MCF 10A (cell line): ENCODE data around the gene CCDC136. TPM values are rescaled to one million over a fixed set of nuclear protein-coding genes. Genes with fewer than 3 reads are reported as not detected.

Experiments
- BruUV-seq: library from RNA; stranded (reverse); fragments of 400-500 nt; replicated peaks from 2 replicates; lab custom pipeline; 2021; lab: Mats Ljungman, UMichigan
- CTCF ChIA-PET: fragments of 300-600 bp; sonication (Branson Sonifier 250); formaldehyde crosslinking; extraction: SDS; loops from one replicate; lab custom pipeline; 2021; ENCODE audit warnings: antibody characterized with exemption, inconsistent platforms; lab: Yijun Ruan, JAX
- POLR2A ChIA-PET: fragments of 300-600, 350-650 bp; sonication (Branson Sonifier 250); formaldehyde crosslinking; extraction: SDS; loops from one replicate; lab custom pipeline; 2020; ENCODE audit warnings: antibody characterized with exemption, inconsistent platforms; lab: Yijun Ruan, JAX
- DNase-seq: peaks from one replicate; pipeline ENCODE4 v3.0.0-alpha.2; 2018; ENCODE audit not compliant: unreplicated experiment
- H3K27ac Mint-ChIP-seq: one replicate; pipeline ENCODE4 v1.8.0; 2022; ENCODE audit warnings: mild to moderate bottlenecking, low read depth, mixed read lengths; ENCODE audit not compliant: unreplicated experiment
- H3K27me3 Mint-ChIP-seq: one replicate; pipeline ENCODE4 v1.8.0; 2022; ENCODE audit warnings: mixed read lengths; ENCODE audit not compliant: insufficient read depth, unreplicated experiment
- H3K36me3 Mint-ChIP-seq: one replicate; pipeline ENCODE4 v1.8.0; 2022; ENCODE audit warnings: mild to moderate bottlenecking, moderate library complexity, mixed read lengths; ENCODE audit not compliant: insufficient read depth, unreplicated experiment
- H3K4me1 Mint-ChIP-seq: one replicate; pipeline ENCODE4 v1.8.0; 2022; ENCODE audit warnings: mixed read lengths; ENCODE audit not compliant: insufficient read depth, unreplicated experiment
- H3K4me3 Mint-ChIP-seq: one replicate; pipeline ENCODE4 v1.8.0; 2022; ENCODE audit warnings: mild to moderate bottlenecking, moderate library complexity, mixed read lengths; ENCODE audit not compliant: unreplicated experiment
- H3K9me3 Mint-ChIP-seq: one replicate; pipeline ENCODE4 v1.8.0; 2022; ENCODE audit warnings: mixed read lengths; ENCODE audit not compliant: unreplicated experiment
- CTCF ChIP-seq: fragments of 200-600 bp; IDR thresholded peaks from one replicate; pipeline ENCODE4 v1.8.0; 2022; ENCODE audit warnings: antibody characterized with exemption, mild to moderate bottlenecking; ENCODE audit not compliant: unreplicated experiment
- intact Hi-C: fragments of 100-400 bp; cut with micrococcal nuclease; formaldehyde crosslinking; loops from 2 replicates; pipeline ENCODE4 v1.14.1; 2022
- total RNA-seq: library from RNA; stranded (reverse); gene quantifications from 2 replicates; pipeline ENCODE4 v1.2.3, GENCODE V29; 2022

Gene CCDC136
- total RNA-seq, 1 experiment from 2014 or later: 3.5 TPM

- DNase-seq: no peak
- Mint-ChIP-seq H3K4me1 (no peaks in the 10 kb centered on the region), H3K9me3 (no peaks in the 10 kb centered on the region), H3K27ac (no peak overlapping the region), H3K36me3 (no peaks in the 10 kb centered on the region), H3K27me3 (peaks cover 11% of the 10 kb centered on the region), H3K4me3 (no peak overlapping the region)
- ChIA-PET POLR2A (no interaction called here), CTCF (interaction anchor here (0.6 to 0.7 kb wide), 2 partner anchors 109 to 247 kb away, joined by 3 read pairs; no protein-coding TSS in a partner anchor)
- TF ChIP-seq CTCF: no peak
- BruUV-seq: no TSS peak
- intact Hi-C loops: no loop called here
These were observed 41.6 kb downstream of the CCDC136 start for GRCh38 chr7:128833148-128833945.

GRCh38 chr7:128833946-128834325 lies 42.2 kb downstream of the CCDC136 start:
- H3K27ac Mint-ChIP-seq: no peak overlapping the region
- TF ChIP-seq CTCF: no peak
- no peaks in the 10 kb centered on the region for H3K9me3 Mint-ChIP-seq
- no TSS peak for BruUV-seq
- ChIA-PET CTCF (interaction anchor here (0.7 kb wide), 1 partner anchor 109 kb away, joined by 3 read pairs; no protein-coding TSS in a partner anchor), POLR2A (interaction anchor here (1.0 kb wide), 1 partner anchor 10 kb away, joined by 4 read pairs; no protein-coding TSS in a partner anchor)
- DNase-seq: no peak
- intact Hi-C loops: no loop called here
- H3K4me1 Mint-ChIP-seq: no peaks in the 10 kb centered on the region
- H3K27me3 Mint-ChIP-seq: peaks cover 11% of the 10 kb centered on the region
- no peaks in the 10 kb centered on the region for H3K36me3 Mint-ChIP-seq
- no peak overlapping the region for H3K4me3 Mint-ChIP-seq

GRCh38 chr7:128835231-128835751 lies 43.5 kb downstream of the CCDC136 start:
- Mint-ChIP-seq H3K4me3 (no peak overlapping the region), H3K4me1 (no peaks in the 10 kb centered on the region), H3K9me3 (no peaks in the 10 kb centered on the region), H3K27ac (no peak overlapping the region), H3K36me3 (no peaks in the 10 kb centered on the region), H3K27me3 (peaks cover 6% of the 10 kb centered on the region)
- ChIA-PET POLR2A (interaction anchor here (0.6 kb wide), 1 partner anchor 21 kb away, joined by 3 read pairs; no protein-coding TSS in a partner anchor), CTCF (interaction anchor here (1.1 kb wide), 1 partner anchor 9 kb away, joined by 4 read pairs; no protein-coding TSS in a partner anchor)
- no TSS peak for BruUV-seq
- TF ChIP-seq CTCF: no peak
- no peak for DNase-seq
- intact Hi-C loops: no loop called here

- no TSS peak for BruUV-seq
- CTCF ChIA-PET: interaction anchor here (0.9 kb wide), 1 partner anchor 21 kb away, joined by 4 read pairs; no protein-coding TSS in a partner anchor
- DNase-seq: no peak
These were observed 44.2 kb downstream of the CCDC136 start for GRCh38 chr7:128835790-128836641.

More at GRCh38 chr7:128835790-128836641, 44.2 kb downstream of the CCDC136 start:
- POLR2A ChIA-PET: no interaction called here
- Mint-ChIP-seq H3K27ac (no peak overlapping the region), H3K4me3 (no peak overlapping the region), H3K9me3 (no peaks in the 10 kb centered on the region), H3K4me1 (no peaks in the 10 kb centered on the region), H3K27me3 (no peaks in the 10 kb centered on the region), H3K36me3 (no peaks in the 10 kb centered on the region)
- intact Hi-C loops: no loop called here
- TF ChIP-seq CTCF: no peak
